KOPT-K1 (cell line): ENCODE data around the gene ADD1.
A peak's percentile ranks its signal among the peaks of the same experiment; 100 is the strongest.
"Not testable (repeated sequence)": the region's sequence is repeated elsewhere in the genome, so short reads cannot be mapped to it uniquely, and the experiment has no call there.

ENCODE experiments used
- H3K27ac ChIP-seq: fragments of 200-600 bp; sonication (generic); 2 replicates; pipeline ENCODE4 v1.5.1; 2016; ENCODE audit warnings: antibody characterized with exemption, mild to moderate bottlenecking, low read depth, low read length; ENCODE audit not compliant: poor library complexity, severe bottlenecking
- H3K36me3 ChIP-seq: fragments of 200-600 bp; sonication (generic); 2 replicates; pipeline ENCODE4 v1.5.1; 2017; ENCODE audit warnings: antibody characterized with exemption, mild to moderate bottlenecking, low read length, moderate library complexity; ENCODE audit not compliant: insufficient read depth
- H3K9me3 ChIP-seq: fragments of 200-600 bp; sonication (generic); 2 replicates; pipeline ENCODE4 v1.5.1; 2017; ENCODE audit warnings: antibody characterized with exemption, low read length, mild to moderate bottlenecking; ENCODE audit not compliant: insufficient read depth, poor library complexity, severe bottlenecking

Gene ADD1

DNA sequence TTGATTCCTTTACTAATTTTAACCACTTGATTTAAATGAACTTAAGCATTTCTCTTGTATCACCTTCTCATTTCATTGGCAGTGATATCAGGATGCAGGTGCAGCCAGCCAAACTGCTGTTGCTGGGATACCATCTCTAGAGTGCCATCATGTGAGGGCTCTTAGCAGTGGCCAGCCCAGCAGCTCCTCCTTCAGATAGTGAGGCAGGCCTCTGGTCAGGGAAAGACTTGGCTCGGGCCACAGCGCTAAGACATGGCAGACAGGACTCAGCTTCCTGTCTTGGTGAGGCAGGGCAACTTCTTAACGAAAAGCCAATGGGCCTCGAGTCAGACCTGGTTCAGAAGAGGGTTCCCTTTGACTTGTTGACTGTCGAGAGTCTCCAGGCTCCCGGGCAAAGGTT, 69.5 kb downstream of the ADD1 start:
- Histone ChIP-seq H3K27ac (no peak overlapping the region), H3K9me3 (no peaks in the 10 kb centered on the region), H3K36me3 (peaks cover 84% of the 10 kb centered on the region)

DNA sequence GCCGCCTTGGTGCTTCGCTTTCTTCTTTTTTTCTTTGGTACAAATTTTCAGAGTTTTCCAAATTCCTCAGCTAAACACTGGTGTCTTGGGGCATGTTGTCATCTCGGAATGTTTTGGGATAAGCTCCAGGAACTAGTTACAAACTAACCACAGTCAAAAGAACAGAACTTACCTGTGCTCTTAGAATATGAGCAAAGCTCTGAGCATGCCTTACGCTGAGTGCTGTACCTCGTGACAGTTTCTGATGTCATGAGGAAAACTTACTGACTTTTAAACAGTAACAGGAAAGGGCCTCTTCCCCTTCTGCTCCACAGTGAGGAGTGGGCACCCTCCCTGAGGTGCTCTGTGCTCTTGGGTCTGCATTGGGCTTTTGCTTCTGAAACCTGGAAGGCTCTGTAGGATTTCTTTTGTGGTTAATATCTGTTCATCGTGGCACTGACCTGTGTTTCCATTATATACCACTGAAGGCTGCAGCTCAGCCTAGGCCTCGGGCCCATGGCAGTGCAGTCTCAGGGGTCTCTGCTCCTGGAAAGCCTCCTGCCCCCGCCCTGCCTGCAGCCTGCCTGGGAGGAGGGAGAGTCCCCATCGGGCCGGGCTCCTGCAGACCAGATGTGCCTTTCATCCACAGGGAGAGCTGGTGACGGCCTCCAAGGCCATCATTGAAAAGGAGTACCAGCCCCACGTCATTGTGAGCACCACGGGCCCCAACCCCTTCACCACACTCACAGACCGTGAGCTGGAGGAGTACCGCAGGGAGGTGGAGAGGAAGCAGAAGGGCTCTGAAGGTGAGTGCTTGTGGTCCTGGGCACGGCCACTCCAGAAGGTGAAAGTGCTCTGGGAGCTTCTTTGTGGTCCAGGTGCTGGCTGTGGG, 70.8 kb downstream of the ADD1 start:
- H3K27ac ChIP-seq, result peak overlapping the region; percentile 12
- peaks cover 83% of the 10 kb centered on the region for H3K36me3 ChIP-seq
- no peaks in the 10 kb centered on the region for H3K9me3 ChIP-seq

DNA sequence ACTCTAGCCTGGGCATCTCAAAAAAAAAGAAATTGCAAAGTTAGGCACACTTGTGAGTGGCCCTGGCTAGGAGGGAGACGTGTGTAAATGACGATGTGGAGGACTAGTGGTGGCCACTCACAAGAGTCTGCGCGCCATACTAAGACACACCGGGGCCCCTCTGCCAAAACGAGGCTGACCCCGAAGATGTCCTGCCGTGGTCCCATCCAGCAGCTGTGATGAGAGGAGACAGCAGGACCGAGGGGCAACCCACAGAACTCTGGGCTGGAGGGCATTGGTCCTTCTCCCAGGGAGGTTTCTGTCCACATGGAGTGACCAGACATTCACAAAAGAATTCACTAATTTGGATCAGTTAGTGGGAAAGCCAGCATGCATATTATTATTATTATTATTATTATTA, 72.1 kb downstream of the ADD1 start:
- peaks cover 78% of the 10 kb centered on the region for H3K36me3 ChIP-seq
- H3K9me3 ChIP-seq, result no peaks in the 10 kb centered on the region
- H3K27ac ChIP-seq, result no peak overlapping the region

DNA sequence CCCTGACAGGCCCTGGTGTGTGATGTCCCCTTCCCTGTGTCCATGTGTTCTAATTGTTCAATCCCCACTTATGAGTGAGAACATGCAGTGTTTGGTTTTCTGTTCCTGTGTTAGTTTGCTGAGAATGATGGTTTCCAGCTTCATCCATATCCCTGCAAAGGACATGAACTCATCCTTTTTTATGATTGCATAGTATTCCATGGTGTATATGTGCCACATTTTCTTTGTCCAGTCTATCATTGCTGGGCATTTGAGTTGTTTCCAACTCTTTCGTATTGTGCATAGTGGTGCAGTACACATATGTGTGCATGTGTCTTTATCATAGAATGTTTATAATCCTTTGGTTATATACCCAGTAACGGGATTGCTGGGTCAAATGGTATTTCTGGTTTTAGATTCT, 73.1 kb downstream of the ADD1 start:
- peaks cover 71% of the 10 kb centered on the region for H3K36me3 ChIP-seq
- H3K9me3 ChIP-seq, H3K27ac ChIP-seq: not testable (repeated sequence)

DNA sequence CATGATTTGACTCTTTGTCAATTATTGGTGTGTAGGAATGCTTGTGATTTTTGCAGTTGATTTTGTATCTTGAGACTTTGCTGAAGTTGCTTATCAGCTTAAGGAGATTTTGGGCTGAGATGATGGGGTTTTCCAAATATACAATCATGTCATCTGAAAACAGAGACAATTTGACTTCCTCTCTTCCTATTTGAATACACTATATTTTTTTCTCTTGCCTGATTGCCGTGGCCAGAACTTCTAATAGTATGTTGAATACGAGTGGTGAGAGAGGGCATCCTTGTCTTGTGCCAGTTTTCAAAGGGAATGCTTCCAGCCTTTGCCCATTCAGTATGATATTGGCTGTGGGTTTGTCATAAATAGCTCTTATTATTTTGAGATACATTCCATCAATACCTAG, 74.7 kb downstream of the ADD1 start:
- H3K9me3 ChIP-seq, H3K27ac ChIP-seq: not testable (repeated sequence)
- H3K36me3 ChIP-seq, result peaks cover 74% of the 10 kb centered on the region

DNA sequence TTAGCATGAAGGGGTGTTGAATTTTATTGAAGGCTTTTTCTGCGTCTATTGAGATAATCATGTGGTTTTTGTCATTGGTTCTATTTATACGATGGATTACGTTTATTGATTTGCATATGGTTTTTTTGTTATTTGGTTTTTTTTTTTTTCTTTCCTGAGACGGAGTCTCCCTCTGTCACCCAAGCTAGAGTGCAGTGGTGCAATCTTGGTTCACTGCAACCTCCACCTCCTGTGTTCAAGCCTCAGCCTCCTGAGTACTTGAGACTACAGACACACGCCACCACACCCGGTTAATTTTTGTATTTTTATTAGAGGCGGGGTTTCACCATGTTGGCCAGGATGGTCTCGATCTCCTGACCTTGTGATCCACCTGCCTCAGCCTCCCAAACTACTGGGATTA, 75.1 kb downstream of the ADD1 start:
- H3K36me3 ChIP-seq, result peaks cover 74% of the 10 kb centered on the region
- H3K27ac ChIP-seq, H3K9me3 ChIP-seq: not testable (repeated sequence)

DNA sequence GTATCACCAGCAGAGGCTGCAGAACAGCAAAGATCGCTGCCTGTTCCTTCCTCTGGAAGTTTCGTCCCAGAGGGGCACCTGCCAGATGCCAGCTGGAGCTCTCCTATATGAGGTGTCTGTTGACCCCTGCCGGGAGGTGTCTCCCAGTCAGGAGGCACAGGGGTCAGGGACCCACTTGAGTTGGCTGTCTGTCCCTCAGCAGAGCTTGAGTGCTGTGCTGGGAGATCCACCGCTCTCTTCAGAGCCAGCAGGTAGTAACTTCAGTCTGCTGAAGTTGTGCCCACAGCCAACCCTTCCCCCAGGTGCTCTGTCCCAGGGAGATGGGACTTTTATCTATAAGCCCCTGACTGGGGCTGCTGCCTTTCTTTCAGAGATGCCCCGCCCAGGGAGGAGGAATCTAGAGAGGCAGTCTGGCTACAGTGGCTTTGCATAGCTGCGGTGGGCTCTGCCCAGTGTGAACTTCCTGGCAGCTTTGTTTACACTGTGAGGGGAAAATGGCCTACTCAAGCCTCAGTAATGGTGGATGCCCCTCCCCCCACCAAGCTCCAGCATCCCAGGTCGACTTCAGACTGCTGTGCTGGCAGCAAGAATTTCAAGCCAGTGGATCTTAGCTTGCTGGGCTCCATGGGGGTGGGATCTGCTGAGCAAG, 78.9 kb downstream of the ADD1 start:
- H3K9me3 ChIP-seq, H3K27ac ChIP-seq: not testable (repeated sequence)
- H3K36me3 ChIP-seq, result peaks cover 78% of the 10 kb centered on the region

DNA sequence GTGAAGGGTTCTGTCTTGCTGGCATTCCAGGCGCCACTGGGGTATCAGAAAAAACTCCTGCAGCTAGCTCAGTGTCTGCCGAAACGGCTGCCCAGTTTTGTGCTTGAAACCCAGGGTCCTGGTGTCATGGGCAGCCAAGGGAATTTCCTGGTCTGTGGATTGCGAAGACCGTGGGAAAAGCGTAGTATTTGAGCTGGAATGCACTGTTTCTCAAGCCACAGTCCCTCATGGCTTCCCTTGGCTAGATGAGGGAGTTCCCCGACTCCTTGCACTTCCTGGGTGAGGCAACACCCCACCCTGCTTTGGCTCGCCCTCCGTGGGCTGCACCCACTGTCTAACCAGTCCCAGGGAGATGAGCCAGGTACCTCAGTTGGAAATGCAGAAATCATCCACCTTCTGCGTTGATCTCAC, 79.5 kb downstream of the ADD1 start:
- Histone ChIP-seq H3K27ac (no peak overlapping the region), H3K36me3 (peaks cover 84% of the 10 kb centered on the region)

DNA sequence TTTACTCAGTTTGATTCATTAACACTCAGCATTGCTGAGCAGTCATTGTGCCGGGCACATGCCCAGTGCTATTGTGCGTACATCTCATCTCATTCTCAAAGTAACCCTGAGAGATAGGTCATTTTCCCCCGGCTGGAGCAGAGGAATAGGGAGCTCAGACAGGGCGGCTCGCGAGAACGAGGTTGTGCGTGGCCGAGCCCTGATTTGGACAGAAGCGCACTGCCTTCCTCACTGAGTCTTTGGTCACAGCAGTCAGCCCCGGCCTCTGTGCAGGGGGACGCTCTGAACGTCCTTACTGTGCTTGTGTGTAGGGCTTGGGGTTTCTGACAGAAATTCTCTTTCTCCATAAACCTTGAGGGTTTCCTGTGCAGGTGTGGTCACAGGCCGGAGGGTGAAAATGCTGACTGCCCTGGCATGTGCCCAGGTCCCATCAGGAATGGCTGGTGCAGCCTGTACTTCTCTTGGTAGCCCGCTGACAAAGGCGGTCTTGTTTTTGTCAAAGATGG, 80.1 kb downstream of the ADD1 start:
- no peak overlapping the region for H3K27ac ChIP-seq
- no peaks in the 10 kb centered on the region for H3K9me3 ChIP-seq
- H3K36me3 ChIP-seq, result peaks cover 85% of the 10 kb centered on the region

More for the DNA sequence above, 79.5 kb downstream of the ADD1 start:
- no peaks in the 10 kb centered on the region for H3K9me3 ChIP-seq

DNA sequence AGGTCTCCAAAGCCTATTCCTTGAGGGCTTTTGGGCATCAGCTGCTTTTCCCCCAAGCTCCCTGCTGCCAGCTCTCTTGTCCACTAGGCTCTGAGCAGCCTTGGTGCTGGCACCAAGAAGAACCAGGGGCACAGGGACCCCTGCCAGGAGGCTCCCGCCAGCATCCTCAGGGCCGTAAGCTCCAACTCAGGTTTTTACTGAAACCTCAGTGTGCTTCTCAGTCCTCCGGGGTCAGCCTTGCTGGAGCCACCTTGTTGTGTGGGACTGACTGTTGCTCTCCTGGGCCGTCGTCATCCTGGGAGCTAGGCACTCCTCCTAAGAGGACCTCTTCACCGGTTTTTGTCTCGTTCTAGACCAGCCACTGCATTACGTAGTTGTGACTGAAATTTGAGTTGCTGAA, 80.6 kb downstream of the ADD1 start:
- Histone ChIP-seq H3K36me3 (peaks cover 85% of the 10 kb centered on the region), H3K27ac (no peak overlapping the region), H3K9me3 (no peaks in the 10 kb centered on the region)

DNA sequence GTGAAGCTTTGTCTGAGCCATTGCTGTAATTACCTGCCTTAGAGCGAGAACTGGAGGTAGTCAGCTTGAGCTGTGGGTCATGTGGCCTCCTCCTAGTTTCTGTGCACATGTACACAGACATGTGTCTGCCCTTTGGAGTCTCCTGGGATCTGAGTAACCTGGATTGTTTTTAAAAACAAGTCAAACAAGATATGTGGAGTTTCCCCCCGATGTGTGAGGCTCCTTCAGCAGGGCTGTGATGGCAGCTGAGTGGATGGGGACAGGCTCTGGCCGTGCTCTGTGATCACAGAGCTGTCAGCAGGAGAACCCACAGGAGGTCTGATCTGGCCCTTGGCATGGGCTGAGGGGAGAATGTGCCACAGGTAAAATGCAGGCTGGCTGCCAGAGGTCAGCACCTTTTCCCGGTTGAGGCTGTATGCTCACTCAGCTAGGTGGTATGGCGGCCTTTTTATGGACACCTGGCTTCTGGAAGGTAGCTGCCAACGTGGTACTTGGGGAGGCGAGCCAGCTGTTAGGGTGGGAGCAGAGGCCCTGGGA, 81.2 kb downstream of the ADD1 start:
- H3K27ac ChIP-seq, result no peak overlapping the region
- no peaks in the 10 kb centered on the region for H3K9me3 ChIP-seq
- peaks cover 85% of the 10 kb centered on the region for H3K36me3 ChIP-seq

DNA sequence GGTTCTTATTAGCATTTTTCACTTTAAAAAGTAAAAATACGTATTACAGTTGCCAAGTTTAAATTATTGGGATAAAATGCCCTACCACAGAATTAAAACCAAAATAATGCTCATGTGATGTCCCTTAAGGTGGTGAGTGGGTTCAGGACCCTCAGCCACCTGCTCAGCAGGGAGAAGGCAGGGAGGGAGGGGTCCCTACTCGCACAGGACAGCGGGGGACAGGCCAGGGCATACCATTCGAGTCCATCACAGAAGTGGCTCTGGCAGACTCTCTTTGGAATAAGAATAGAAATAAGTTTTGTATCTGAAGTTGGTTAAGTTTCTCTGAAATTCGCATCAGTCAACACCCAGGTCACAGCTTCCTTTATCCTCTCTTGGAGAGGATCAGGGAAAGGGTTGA, 81.9 kb downstream of the ADD1 start:
- no peak overlapping the region for H3K27ac ChIP-seq
- peaks cover 87% of the 10 kb centered on the region for H3K36me3 ChIP-seq
- H3K9me3 ChIP-seq, result no peaks in the 10 kb centered on the region

DNA sequence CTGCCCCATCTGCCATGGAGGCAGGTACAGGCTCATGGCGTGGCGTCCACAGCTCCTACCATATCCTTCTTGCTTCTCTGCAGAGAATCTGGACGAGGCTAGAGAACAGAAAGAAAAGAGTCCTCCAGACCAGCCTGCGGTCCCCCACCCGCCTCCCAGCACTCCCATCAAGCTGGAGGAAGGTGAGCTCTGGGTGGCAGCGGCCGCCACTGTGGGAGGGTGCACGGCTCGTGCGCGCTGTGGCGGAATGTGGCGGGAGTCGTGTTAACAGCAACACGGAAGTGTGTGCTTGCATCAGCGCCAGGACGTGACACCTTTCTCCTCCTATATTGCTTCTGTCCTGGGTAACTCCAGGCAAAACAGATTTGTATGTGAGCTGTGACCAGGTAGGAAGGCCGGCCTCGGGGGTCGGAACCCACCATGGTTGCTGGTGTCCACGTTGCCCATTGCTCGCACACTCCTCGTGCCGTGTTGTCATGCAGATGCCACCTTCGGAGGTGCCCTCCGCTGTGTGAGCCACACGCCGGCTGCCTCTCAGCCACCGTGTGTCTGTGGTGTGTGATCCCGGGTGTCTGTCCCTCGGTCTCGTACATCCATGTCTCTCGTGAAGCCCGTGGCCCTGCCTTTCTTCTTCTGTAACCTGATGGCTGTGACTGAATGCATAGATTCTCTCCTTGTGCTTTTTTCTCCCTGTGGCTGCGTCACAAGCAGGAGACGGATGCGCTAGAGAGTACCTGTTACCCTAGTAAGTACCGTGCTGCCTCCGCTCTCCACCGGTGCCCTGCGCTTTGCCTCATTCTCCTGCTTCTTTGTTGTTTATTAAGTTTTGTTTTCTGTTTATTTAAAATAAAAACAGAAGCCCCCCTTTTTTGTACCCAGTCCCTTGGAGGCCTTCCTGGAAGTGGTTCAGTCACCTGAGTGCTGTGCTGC, 82.6 kb downstream of the ADD1 start:
- peaks cover 94% of the 10 kb centered on the region for H3K36me3 ChIP-seq
- no peak overlapping the region for H3K27ac ChIP-seq
- no peaks in the 10 kb centered on the region for H3K9me3 ChIP-seq

DNA sequence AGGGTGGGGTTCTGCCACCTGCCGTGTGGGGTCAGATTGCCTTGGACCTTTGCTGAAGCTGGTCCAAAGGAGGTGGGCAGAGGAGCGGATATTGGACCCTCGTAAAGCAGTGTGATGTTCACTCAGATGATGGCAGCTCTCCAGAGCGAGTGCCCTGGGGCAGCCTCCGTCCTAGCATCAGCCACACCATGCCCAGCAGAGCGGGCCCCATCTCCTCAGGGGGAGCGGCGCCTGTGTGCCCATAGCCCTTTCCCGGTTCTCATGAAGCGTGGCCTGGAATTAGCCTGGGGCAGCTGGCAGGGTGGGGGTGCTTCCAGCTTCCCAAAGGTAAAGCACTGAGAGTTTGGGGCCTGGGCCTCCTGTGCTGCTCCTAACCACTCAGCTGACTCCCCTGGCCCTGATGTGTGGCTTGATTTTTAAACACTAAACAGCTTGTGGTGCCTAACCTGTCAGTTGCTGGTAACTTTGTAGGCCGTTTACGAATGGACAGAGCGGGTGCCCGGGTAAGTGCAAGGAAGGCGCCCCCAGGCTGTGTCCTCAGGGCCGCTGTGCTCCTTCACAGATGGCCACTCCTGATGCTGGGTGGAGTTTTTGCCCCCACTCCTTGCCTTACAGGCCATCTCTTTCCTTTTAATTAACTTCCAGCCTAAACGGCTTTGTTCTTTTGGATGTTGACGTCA, 83.5 kb downstream of the ADD1 start:
- peaks cover 97% of the 10 kb centered on the region for H3K36me3 ChIP-seq
- H3K9me3 ChIP-seq, result no peaks in the 10 kb centered on the region
- H3K27ac ChIP-seq, result no peak overlapping the region
